IMR-90 (cell line): Measurements from ENCODE around the gene CDH23. TPM values are rescaled to one million over a fixed set of nuclear protein-coding genes. Genes with fewer than 3 reads are reported as not detected.

Experiments
- ATAC-seq: fragments of 200-7000 bp; cut with Tn5 transposase; 2 replicates; pipeline ENCODE4 v1.9.1; 2020; ENCODE audit warnings: low read depth, mild to moderate bottlenecking, moderate library complexity
- BruUV-seq: library from RNA; stranded (reverse); fragments of 400-500 nt; replicated peaks from 2 replicates; lab custom pipeline; 2021; lab: Mats Ljungman, UMichigan
- CTCF ChIA-PET: fragments of 300-600 bp; formaldehyde crosslinking; extraction: SDS; loops from one replicate; lab custom pipeline; 2021; ENCODE audit warnings: antibody characterized with exemption; lab: Yijun Ruan, JAX
- POLR2A ChIA-PET: fragments of 300-600 bp; sonication (Branson Sonifier 250); formaldehyde crosslinking; loops from one replicate; lab custom pipeline; 2022; ENCODE audit warnings: antibody characterized with exemption; ENCODE audit not compliant: unreplicated experiment; lab: Charles Lee
- DNase-seq: peaks from one replicate; pipeline ENCODE4 v3.0.0; 2013
- H2AFZ ChIP-seq: replicated peaks from 2 replicates; pipeline ENCODE3; 2013; ENCODE audit warnings: low read length, mild to moderate bottlenecking; ENCODE audit not compliant: poor library complexity
- H2AK5ac ChIP-seq: 2 replicates; pipeline ENCODE4 v1.6.1; 2013; ENCODE audit warnings: low read depth, low read length, inconsistent platforms
- H2AK9ac ChIP-seq: replicated peaks from 2 replicates; pipeline ENCODE3; 2013; ENCODE audit warnings: mild to moderate bottlenecking, low read depth, low read length, moderate library complexity; ENCODE audit not compliant: poor library complexity
- H2BK120ac ChIP-seq: 2 replicates; pipeline ENCODE4 v1.6.1; 2013; ENCODE audit warnings: low read depth, low read length, inconsistent platforms
- H2BK15ac ChIP-seq: 3 replicates; pipeline ENCODE4 v1.6.1; 2013; ENCODE audit warnings: low read depth, low read length, inconsistent platforms
- H2BK20ac ChIP-seq: 2 replicates; pipeline ENCODE4 v1.6.1; 2013; ENCODE audit warnings: low read depth, mild to moderate bottlenecking, inconsistent platforms, low read length, moderate library complexity
- H2BK5ac ChIP-seq: 2 replicates; pipeline ENCODE4 v1.6.1; 2013; ENCODE audit warnings: mild to moderate bottlenecking, low read depth, low read length, inconsistent platforms; ENCODE audit not compliant: poor library complexity, severe bottlenecking
- H3K14ac ChIP-seq: replicated peaks from 2 replicates; pipeline ENCODE4 v1.6.1; 2013; ENCODE audit warnings: low read depth, low read length, inconsistent platforms
- H3K18ac ChIP-seq: 2 replicates; pipeline ENCODE4 v1.6.1; 2013; ENCODE audit warnings: low read depth, low read length, control low read depth
- H3K23ac ChIP-seq: 2 replicates; pipeline ENCODE4 v1.6.1; 2013; ENCODE audit warnings: low read depth, low read length, inconsistent platforms
- H3K27ac ChIP-seq: 2 replicates; pipeline ENCODE4 v1.5.1; 2013; ENCODE audit warnings: mild to moderate bottlenecking, control low read depth, low read length; ENCODE audit not compliant: insufficient read depth
- H3K27me3 ChIP-seq: 2 replicates; pipeline ENCODE4 v1.6.1; 2013; ENCODE audit warnings: low read length; ENCODE audit not compliant: control insufficient read depth, insufficient read depth
- H3K36me3 ChIP-seq: 2 replicates; pipeline ENCODE4 v1.6.1; 2013; ENCODE audit warnings: low read length, mixed read lengths; ENCODE audit not compliant: control insufficient read depth, insufficient read depth
- H3K4ac ChIP-seq: 2 replicates; pipeline ENCODE4 v1.6.1; 2013; ENCODE audit warnings: low read depth, low read length, inconsistent platforms
- H3K4me1 ChIP-seq: 2 replicates; pipeline ENCODE4 v1.6.1; 2013; ENCODE audit warnings: low read length, mixed read lengths; ENCODE audit not compliant: control insufficient read depth, insufficient read depth
- H3K4me2 ChIP-seq: 2 replicates; pipeline ENCODE4 v1.6.1; 2013; ENCODE audit warnings: low read depth, mild to moderate bottlenecking, control low read depth, low read length, moderate library complexity
- H3K4me3 ChIP-seq: 2 replicates; pipeline ENCODE4 v1.5.1; 2013; ENCODE audit warnings: low read depth, mild to moderate bottlenecking, control low read depth, low read length, moderate library complexity; ENCODE audit not compliant: insufficient read depth
- H3K56ac ChIP-seq: 2 replicates; pipeline ENCODE4 v1.6.1; 2013; ENCODE audit warnings: low read length, inconsistent platforms; ENCODE audit not compliant: insufficient read depth; ENCODE audit errors: extremely low read depth
- H3K79me1 ChIP-seq, 2 experiments: 2 replicates each; pipeline ENCODE4 v1.6.1; 2013; ENCODE audit warnings: low read length in 2 of 2, inconsistent platforms in 1 of 2, low read depth in 1 of 2
- H3K9ac ChIP-seq: 2 replicates; pipeline ENCODE4 v1.6.1; 2013; ENCODE audit warnings: low read depth, low read length, control low read depth
- H3K9me1 ChIP-seq: 2 replicates; pipeline ENCODE4 v1.6.1; 2013; ENCODE audit warnings: low read length, inconsistent platforms; ENCODE audit not compliant: insufficient read depth
- H3K9me3 ChIP-seq: 2 replicates; pipeline ENCODE4 v1.6.1; 2013; ENCODE audit warnings: low read length; ENCODE audit not compliant: control insufficient read depth, insufficient read depth
- H4K20me1 ChIP-seq: 2 replicates; pipeline ENCODE4 v1.6.1; 2013; ENCODE audit warnings: low read length, inconsistent platforms; ENCODE audit not compliant: insufficient read depth
- H4K5ac ChIP-seq: 2 replicates; pipeline ENCODE4 v1.6.1; 2013; ENCODE audit warnings: mild to moderate bottlenecking, low read depth, low read length, control low read depth
- H4K8ac ChIP-seq, 2 experiments: 2 replicates each; pipeline ENCODE4 v1.6.1; 2013; ENCODE audit warnings: low read depth in 2 of 2, low read length in 2 of 2, control low read depth in 1 of 2, inconsistent platforms in 1 of 2
- H4K91ac ChIP-seq: 2 replicates; pipeline ENCODE4 v1.6.1; 2013; ENCODE audit warnings: low read depth, low read length, inconsistent platforms; ENCODE audit not compliant: insufficient read depth
- CEBPB ChIP-seq: IDR thresholded peaks from 2 replicates; pipeline ENCODE4 v1.6.1; 2012; ENCODE audit warnings: low read depth, low read length, improper control_type of control experiment
- CHD1 ChIP-seq: IDR thresholded peaks from 2 replicates; pipeline ENCODE4 v1.6.1; 2012; ENCODE audit warnings: low read depth, low read length, improper control_type of control experiment
- FOS ChIP-seq: fragments of 150-350 bp; IDR thresholded peaks from 2 replicates; pipeline ENCODE4 v1.6.1; 2016; ENCODE audit warnings: low read depth, low read length
- MAFK ChIP-seq: IDR thresholded peaks from 2 replicates; pipeline ENCODE4 v1.6.1; 2012; ENCODE audit warnings: low read depth, low read length, improper control_type of control experiment
- MAZ ChIP-seq: IDR thresholded peaks from 2 replicates; pipeline ENCODE4 v1.6.1; 2012; ENCODE audit warnings: low read depth, mild to moderate bottlenecking, low read length, improper control_type of control experiment, moderate library complexity, borderline replicate concordance
- MXI1 ChIP-seq: IDR thresholded peaks from 2 replicates; pipeline ENCODE4 v1.6.1; 2012; ENCODE audit warnings: low read depth, mild to moderate bottlenecking, low read length, moderate library complexity, borderline replicate concordance
- NFE2L2 ChIP-seq: fragments of 150-350 bp; IDR thresholded peaks from 2 replicates; pipeline ENCODE4 v1.6.1; 2016; ENCODE audit warnings: low read depth, mild to moderate bottlenecking, low read length
- POLR2A ChIP-seq: IDR thresholded peaks from 2 replicates; pipeline ENCODE4 v1.6.1; 2012; ENCODE audit warnings: mild to moderate bottlenecking, low read depth, low read length
- RCOR1 ChIP-seq: IDR thresholded peaks from 2 replicates; pipeline ENCODE4 v1.6.1; 2012; ENCODE audit warnings: mild to moderate bottlenecking, low read length, improper control_type of control experiment; ENCODE audit not compliant: insufficient replicate concordance
- RFX5 ChIP-seq: IDR thresholded peaks from 2 replicates; pipeline ENCODE4 v1.8.0; 2012; ENCODE audit warnings: low read depth, mild to moderate bottlenecking, low read length, moderate library complexity
- SMC3 ChIP-seq: fragments of 150-350 bp; IDR thresholded peaks from 2 replicates; pipeline ENCODE4 v1.6.1; 2016; ENCODE audit warnings: low read depth, mild to moderate bottlenecking, antibody characterized with exemption, low read length, moderate library complexity
- WGBS, 2 experiments: methylation state at CpG; one replicate each; pipeline versions ENCODE4 v1.1.5 to v1.1.7; 2013; ENCODE audit warnings: missing lambda C conversion rate in 2 of 2; ENCODE audit not compliant: insufficient read length in 1 of 2; ENCODE audit errors: extremely low coverage in 2 of 2; 5-methylcytosine and 5-hydroxymethylcytosine counted together
- dilution Hi-C: fragments of 300-500 bp; cut with HindIII; formaldehyde crosslinking; loops from one replicate; pipeline ENCODE4 v1.14.3; 2018; ENCODE audit warnings: low sequenced_read_pairs; ENCODE audit not compliant: unreplicated experiment
- in situ Hi-C: fragments of 300-500 bp; cut with MboI; formaldehyde crosslinking; loops from 3 replicates; pipeline ENCODE4 v1.14.3; 2019; ENCODE audit warnings: low sequenced_read_pairs, inconsistent platforms, mixed read lengths
- intact Hi-C: fragments of 100-400 bp; cut with micrococcal nuclease; formaldehyde crosslinking; loops from 2 replicates; pipeline ENCODE4 v1.10.0; 2022
- polyA plus RNA-seq, 3 experiments: library from polyadenylated mRNA; depleted of rRNA; stranded (reverse); fragments of >200 nt; gene quantifications; 2 replicates each; pipeline ENCODE4 v1.2.3, GENCODE V29; 2012; ENCODE audit warnings: low replicate concordance in 1 of 3
- total RNA-seq: library from RNA; depleted of rRNA; stranded (reverse); fragments of >200 nt; gene quantifications from 2 replicates; pipeline ENCODE4 v1.2.3, GENCODE V29; 2012
- TF ChIP-seq, protein P1 (sequence below): conservative IDR thresholded peaks from 2 replicates; pipeline ENCODE4 v1.5.1; 2012; ENCODE audit warnings: mild to moderate bottlenecking, low read depth, low read length, improper control_type of control experiment
- TF ChIP-seq, protein P2 (sequence below): fragments of 150-350 bp; IDR thresholded peaks from 2 replicates; pipeline ENCODE4 v1.6.1; 2016; ENCODE audit warnings: low read depth, mild to moderate bottlenecking, low read length, moderate library complexity, borderline replicate concordance

Gene CDH23
- total and polyA plus RNA-seq, 2 of the 4 experiments (the other 2 are of a cell fraction), result under 0.01 to 0.03 TPM

DNA sequence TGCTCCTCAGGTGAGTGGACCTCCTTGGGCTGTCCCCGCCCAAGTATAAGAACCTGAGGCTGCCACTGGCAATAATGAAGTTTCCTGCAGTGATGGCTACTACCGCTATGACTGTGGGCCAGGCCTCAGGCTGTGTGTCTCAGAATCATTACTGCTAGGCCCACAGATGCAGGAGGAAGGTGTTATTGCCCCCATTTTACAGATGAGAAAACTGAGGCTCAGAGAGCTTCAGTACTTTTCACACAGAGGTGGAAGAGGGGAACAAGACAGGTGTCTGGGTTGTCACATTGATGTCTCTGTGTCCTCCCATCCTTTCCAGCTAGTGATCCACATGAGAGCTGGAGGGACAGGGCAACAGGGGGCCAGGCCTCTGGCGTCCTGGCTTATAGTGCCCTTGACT, 155.2 kb downstream of the CDH23 start:
- no peak overlapping the region for H3K14ac ChIP-seq
- POLR2A ChIA-PET, result no interaction called here
- no peak overlapping the region for H2BK120ac ChIP-seq
- in situ Hi-C loops, result no loop called here
- no peak overlapping the region for H3K18ac ChIP-seq
- no peak overlapping the region for H2AK5ac ChIP-seq
- no peak overlapping the region for H3K23ac ChIP-seq
- H4K8ac ChIP-seq, result no peak overlapping the region
- H2AFZ ChIP-seq, result no peak overlapping the region
- no peaks in the 10 kb centered on the region for H3K79me1 ChIP-seq
- no peak overlapping the region for H4K91ac ChIP-seq
- CTCF ChIA-PET, result no interaction called here
- no peak overlapping the region for H2BK5ac ChIP-seq
- no peak for DNase-seq
- no peak overlapping the region for H2BK20ac ChIP-seq
- no peak overlapping the region for H3K4me3 ChIP-seq
- intact Hi-C loops, result no loop called here
- no peaks in the 10 kb centered on the region for H3K4me1 ChIP-seq
- H3K4me2 ChIP-seq, result no peak overlapping the region
- WGBS, 2 experiments, result 100% methylated on average over 1 of the region's 3 CpGs; no CpG with 5 or more reads in 1 of the 2 experiments
- H3K9ac ChIP-seq, result no peak overlapping the region
- no peak overlapping the region for H3K4ac ChIP-seq
- H3K27ac ChIP-seq, result no peak overlapping the region
- H3K9me1 ChIP-seq, result no peaks in the 10 kb centered on the region
- peaks cover 21% of the 10 kb centered on the region for H3K27me3 ChIP-seq
- H3K56ac ChIP-seq, result no peak overlapping the region
- no peak for ATAC-seq
- no peak overlapping the region for H2BK15ac ChIP-seq
- H4K20me1 ChIP-seq, result no peaks in the 10 kb centered on the region; the same call in none of the 2 replicates
- no TSS peak for BruUV-seq
- TF ChIP-seq POLR2A, result no peak
- TF ChIP-seq RFX5, result no peak
- TF ChIP-seq MXI1, result no peak
- TF ChIP-seq MAFK, result no peak
- TF ChIP-seq NFE2L2, result no peak
- TF ChIP-seq, protein P1, sequence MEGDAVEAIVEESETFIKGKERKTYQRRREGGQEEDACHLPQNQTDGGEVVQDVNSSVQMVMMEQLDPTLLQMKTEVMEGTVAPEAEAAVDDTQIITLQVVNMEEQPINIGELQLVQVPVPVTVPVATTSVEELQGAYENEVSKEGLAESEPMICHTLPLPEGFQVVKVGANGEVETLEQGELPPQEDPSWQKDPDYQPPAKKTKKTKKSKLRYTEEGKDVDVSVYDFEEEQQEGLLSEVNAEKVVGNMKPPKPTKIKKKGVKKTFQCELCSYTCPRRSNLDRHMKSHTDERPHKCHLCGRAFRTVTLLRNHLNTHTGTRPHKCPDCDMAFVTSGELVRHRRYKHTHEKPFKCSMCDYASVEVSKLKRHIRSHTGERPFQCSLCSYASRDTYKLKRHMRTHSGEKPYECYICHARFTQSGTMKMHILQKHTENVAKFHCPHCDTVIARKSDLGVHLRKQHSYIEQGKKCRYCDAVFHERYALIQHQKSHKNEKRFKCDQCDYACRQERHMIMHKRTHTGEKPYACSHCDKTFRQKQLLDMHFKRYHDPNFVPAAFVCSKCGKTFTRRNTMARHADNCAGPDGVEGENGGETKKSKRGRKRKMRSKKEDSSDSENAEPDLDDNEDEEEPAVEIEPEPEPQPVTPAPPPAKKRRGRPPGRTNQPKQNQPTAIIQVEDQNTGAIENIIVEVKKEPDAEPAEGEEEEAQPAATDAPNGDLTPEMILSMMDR, result no peak
- no peak for TF ChIP-seq CHD1
- TF ChIP-seq, protein P2, sequence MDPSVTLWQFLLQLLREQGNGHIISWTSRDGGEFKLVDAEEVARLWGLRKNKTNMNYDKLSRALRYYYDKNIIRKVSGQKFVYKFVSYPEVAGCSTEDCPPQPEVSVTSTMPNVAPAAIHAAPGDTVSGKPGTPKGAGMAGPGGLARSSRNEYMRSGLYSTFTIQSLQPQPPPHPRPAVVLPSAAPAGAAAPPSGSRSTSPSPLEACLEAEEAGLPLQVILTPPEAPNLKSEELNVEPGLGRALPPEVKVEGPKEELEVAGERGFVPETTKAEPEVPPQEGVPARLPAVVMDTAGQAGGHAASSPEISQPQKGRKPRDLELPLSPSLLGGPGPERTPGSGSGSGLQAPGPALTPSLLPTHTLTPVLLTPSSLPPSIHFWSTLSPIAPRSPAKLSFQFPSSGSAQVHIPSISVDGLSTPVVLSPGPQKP, result no peak
- no peak for TF ChIP-seq MAZ
- no peak for TF ChIP-seq FOS
- no peak for TF ChIP-seq CEBPB
- no peak for TF ChIP-seq SMC3
- TF ChIP-seq RCOR1, result no peak
- no peaks in the 10 kb centered on the region for H3K9me3 ChIP-seq
- H4K5ac ChIP-seq, result no peak overlapping the region
- dilution Hi-C loops, result no loop called here
- H2AK9ac ChIP-seq, result no peak overlapping the region
- H3K36me3 ChIP-seq, result no peaks in the 10 kb centered on the region
